Astrocyte (in vitro differentiated cells and primary cell): Measurements from ENCODE around the gene FRRS1. TPM values are rescaled to one million over a fixed set of nuclear protein-coding genes. Genes with fewer than 3 reads are reported as not detected.

ENCODE experiments used
- DNase-seq: peaks from one replicate; pipeline ENCODE4 v3.0.0-alpha.2; 2010; ENCODE audit warnings: low read depth
- FAIRE-seq: peaks from 2 replicates; lab custom pipeline; 2011; peaks lifted over from hg19 to GRCh38; lab: Jason Lieb, UNC
- H2AFZ ChIP-seq: 2 replicates; pipeline ENCODE4 v1.6.0; 2012; ENCODE audit warnings: low read depth, low read length, inconsistent platforms
- H3K27ac ChIP-seq: 2 replicates; pipeline ENCODE4 v1.5.1; 2011; ENCODE audit warnings: low read depth, low read length, inconsistent platforms
- H3K27me3 ChIP-seq: 2 replicates; pipeline ENCODE4 v1.6.0; 2011; ENCODE audit warnings: low read length, inconsistent platforms; ENCODE audit not compliant: insufficient read depth
- H3K36me3 ChIP-seq: 2 replicates; pipeline ENCODE4 v1.5.1; 2011; ENCODE audit warnings: low read length, inconsistent platforms; ENCODE audit not compliant: insufficient read depth
- H3K4me1 ChIP-seq: 2 replicates; pipeline ENCODE4 v1.5.1; 2011; ENCODE audit warnings: low read length, inconsistent platforms; ENCODE audit not compliant: insufficient read depth
- H3K4me2 ChIP-seq: 2 replicates; pipeline ENCODE4 v1.6.0; 2012; ENCODE audit warnings: low read length, inconsistent platforms
- H3K4me3 ChIP-seq: 2 replicates; pipeline ENCODE4 v1.5.1; 2011; ENCODE audit warnings: low read depth, mild to moderate bottlenecking, low read length, inconsistent platforms; ENCODE audit not compliant: insufficient read depth
- H3K79me2 ChIP-seq: 2 replicates; pipeline ENCODE4 v1.6.0; 2012; ENCODE audit warnings: mild to moderate bottlenecking, low read length, inconsistent platforms; ENCODE audit not compliant: insufficient read depth
- H3K9ac ChIP-seq: 2 replicates; pipeline ENCODE4 v1.6.0; 2012; ENCODE audit warnings: mild to moderate bottlenecking, low read length, inconsistent platforms
- H3K9me3 ChIP-seq: 2 replicates; pipeline ENCODE4 v1.5.1; 2012; ENCODE audit warnings: low read depth, mild to moderate bottlenecking, low read length, inconsistent platforms; ENCODE audit not compliant: insufficient read depth
- H4K20me1 ChIP-seq: 2 replicates; pipeline ENCODE4 v1.6.0; 2012; ENCODE audit warnings: low read length, inconsistent platforms; ENCODE audit not compliant: insufficient read depth
- H3K27ac Mint-ChIP-seq: one replicate; pipeline ENCODE4 v1.8.0; 2021; ENCODE audit warnings: mild to moderate bottlenecking, mixed read lengths; ENCODE audit not compliant: unreplicated experiment
- H3K27me3 Mint-ChIP-seq: one replicate; pipeline ENCODE4 v1.8.0; 2021; ENCODE audit warnings: low read depth, mixed read lengths; ENCODE audit not compliant: unreplicated experiment
- H3K36me3 Mint-ChIP-seq: one replicate; pipeline ENCODE4 v1.8.0; 2021; ENCODE audit warnings: low read depth, mixed read lengths; ENCODE audit not compliant: unreplicated experiment
- H3K4me1 Mint-ChIP-seq: one replicate; pipeline ENCODE4 v1.8.0; 2021; ENCODE audit warnings: low read depth, mixed read lengths; ENCODE audit not compliant: unreplicated experiment
- H3K4me3 Mint-ChIP-seq: one replicate; pipeline ENCODE4 v1.8.0; 2021; ENCODE audit warnings: mild to moderate bottlenecking, moderate library complexity, mixed read lengths; ENCODE audit not compliant: unreplicated experiment
- H3K9me3 Mint-ChIP-seq: one replicate; pipeline ENCODE4 v1.8.0; 2021; ENCODE audit warnings: mild to moderate bottlenecking, mixed read lengths; ENCODE audit not compliant: unreplicated experiment
- EZH2 ChIP-seq: IDR thresholded peaks from 2 replicates; pipeline ENCODE4 v1.6.1; 2012; ENCODE audit warnings: mild to moderate bottlenecking, low read length, inconsistent platforms; ENCODE audit not compliant: insufficient read depth
- total RNA-seq: library from RNA; stranded (reverse); gene quantifications from 2 replicates; pipeline ENCODE4 v1.2.1, GENCODE V29; 2021
- TF ChIP-seq, protein P1 (sequence below): IDR thresholded peaks from 2 replicates; pipeline ENCODE4 v1.5.1; 2011; ENCODE audit warnings: low read depth, mild to moderate bottlenecking, inconsistent platforms, low read length, moderate library complexity; ENCODE audit not compliant: insufficient read depth

FRRS1 gene
- total RNA-seq, 1 donor from 2014 or later: 4.5 TPM

DNA sequence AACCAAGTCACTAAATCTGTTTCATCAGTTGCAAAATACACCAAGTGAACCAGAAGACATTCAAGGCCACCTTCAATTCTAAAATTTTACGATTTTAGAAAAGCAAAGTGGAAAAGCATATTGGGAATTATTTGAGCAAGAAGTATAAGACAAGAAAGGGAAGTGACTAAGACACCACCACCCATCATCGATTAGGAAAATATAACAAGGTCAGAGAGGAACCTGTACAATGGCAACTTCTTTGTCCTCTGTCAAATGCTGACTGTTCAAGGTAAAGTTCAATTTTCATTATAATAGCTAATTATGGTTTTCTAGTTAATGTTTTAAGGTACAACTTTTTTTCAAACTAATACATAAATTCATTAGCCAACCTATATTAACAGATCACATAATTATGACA is 10.8 kb downstream of the FRRS1 start:
- DNase-seq: no peak
- no peaks in the 10 kb centered on the region for H3K79me2 ChIP-seq
- no peak overlapping the region for H3K4me3 ChIP-seq
- no peaks in the 10 kb centered on the region for H3K27me3 ChIP-seq
- H3K4me3 Mint-ChIP-seq: no peak overlapping the region
- no peak for FAIRE-seq
- H3K4me1 ChIP-seq: no peaks in the 10 kb centered on the region
- H3K9me3 ChIP-seq: no peaks in the 10 kb centered on the region
- no peaks in the 10 kb centered on the region for H3K27me3 Mint-ChIP-seq
- H2AFZ ChIP-seq: no peak overlapping the region
- H3K27ac Mint-ChIP-seq: no peak overlapping the region
- peaks cover 3% of the 10 kb centered on the region for H3K9me3 Mint-ChIP-seq
- TF ChIP-seq, protein P1, sequence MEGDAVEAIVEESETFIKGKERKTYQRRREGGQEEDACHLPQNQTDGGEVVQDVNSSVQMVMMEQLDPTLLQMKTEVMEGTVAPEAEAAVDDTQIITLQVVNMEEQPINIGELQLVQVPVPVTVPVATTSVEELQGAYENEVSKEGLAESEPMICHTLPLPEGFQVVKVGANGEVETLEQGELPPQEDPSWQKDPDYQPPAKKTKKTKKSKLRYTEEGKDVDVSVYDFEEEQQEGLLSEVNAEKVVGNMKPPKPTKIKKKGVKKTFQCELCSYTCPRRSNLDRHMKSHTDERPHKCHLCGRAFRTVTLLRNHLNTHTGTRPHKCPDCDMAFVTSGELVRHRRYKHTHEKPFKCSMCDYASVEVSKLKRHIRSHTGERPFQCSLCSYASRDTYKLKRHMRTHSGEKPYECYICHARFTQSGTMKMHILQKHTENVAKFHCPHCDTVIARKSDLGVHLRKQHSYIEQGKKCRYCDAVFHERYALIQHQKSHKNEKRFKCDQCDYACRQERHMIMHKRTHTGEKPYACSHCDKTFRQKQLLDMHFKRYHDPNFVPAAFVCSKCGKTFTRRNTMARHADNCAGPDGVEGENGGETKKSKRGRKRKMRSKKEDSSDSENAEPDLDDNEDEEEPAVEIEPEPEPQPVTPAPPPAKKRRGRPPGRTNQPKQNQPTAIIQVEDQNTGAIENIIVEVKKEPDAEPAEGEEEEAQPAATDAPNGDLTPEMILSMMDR: no peak
- no peak for TF ChIP-seq EZH2
- H3K27ac ChIP-seq: no peak overlapping the region
- no peaks in the 10 kb centered on the region for H3K36me3 ChIP-seq
- H3K4me2 ChIP-seq: no peak overlapping the region
- no peaks in the 10 kb centered on the region for H4K20me1 ChIP-seq
- no peaks in the 10 kb centered on the region for H3K4me1 Mint-ChIP-seq
- peaks cover 3% of the 10 kb centered on the region for H3K36me3 Mint-ChIP-seq
- H3K9ac ChIP-seq: no peak overlapping the region

DNA sequence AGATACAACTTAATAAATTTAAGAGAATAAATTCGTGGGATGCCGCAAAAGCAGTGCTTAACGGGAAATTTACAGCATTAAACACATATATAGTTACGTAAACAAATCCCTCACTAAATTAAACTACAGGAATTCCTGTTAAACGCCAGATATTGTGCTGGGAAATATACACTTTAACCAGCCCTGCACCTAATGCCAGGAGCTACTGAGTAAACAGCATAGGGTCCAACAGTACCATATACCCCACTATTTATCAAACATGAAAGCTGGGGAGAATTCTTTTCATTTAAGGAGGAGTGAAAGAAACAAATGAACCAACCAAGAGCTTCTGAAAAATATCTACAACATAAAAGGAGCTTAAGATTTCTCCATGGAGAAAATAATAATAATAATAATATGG is 11.7 kb downstream of the FRRS1 start:
- H3K4me1 ChIP-seq: no peaks in the 10 kb centered on the region
- no peak overlapping the region for H3K4me3 Mint-ChIP-seq

GRCh38 chr1:99754055-99754626 is 12.3 kb downstream of the FRRS1 start:
- H3K27me3 Mint-ChIP-seq: no peaks in the 10 kb centered on the region
- no peak for TF ChIP-seq EZH2
- TF ChIP-seq, protein P1: no peak
- H3K4me3 ChIP-seq: no peak overlapping the region

More for the DNA sequence above, 11.7 kb downstream of the FRRS1 start:
- H3K4me2 ChIP-seq: no peak overlapping the region
- Mint-ChIP-seq H3K36me3 (peaks cover 3% of the 10 kb centered on the region), H3K4me1 (no peaks in the 10 kb centered on the region), H3K27me3 (no peaks in the 10 kb centered on the region), H3K27ac (no peak overlapping the region), H3K9me3 (peaks cover 3% of the 10 kb centered on the region)
- H3K9ac ChIP-seq: no peak overlapping the region
- no peaks in the 10 kb centered on the region for H3K27me3 ChIP-seq
- no peaks in the 10 kb centered on the region for H3K9me3 ChIP-seq
- H3K79me2 ChIP-seq: no peaks in the 10 kb centered on the region
- no peaks in the 10 kb centered on the region for H4K20me1 ChIP-seq
- H2AFZ ChIP-seq: no peak overlapping the region
- TF ChIP-seq, protein P1: no peak
- TF ChIP-seq EZH2: no peak
- no peak for FAIRE-seq
- no peak overlapping the region for H3K4me3 ChIP-seq
- no peak overlapping the region for H3K27ac ChIP-seq
- no peaks in the 10 kb centered on the region for H3K36me3 ChIP-seq
- no peak for DNase-seq

More at GRCh38 chr1:99754055-99754626, 12.3 kb downstream of the FRRS1 start:
- Histone ChIP-seq H3K36me3 (no peaks in the 10 kb centered on the region), H3K4me2 (no peak overlapping the region), H3K27ac (no peak overlapping the region), H3K9me3 (no peaks in the 10 kb centered on the region), H2AFZ (no peak overlapping the region), H3K4me1 (no peaks in the 10 kb centered on the region), H3K27me3 (no peaks in the 10 kb centered on the region), H3K79me2 (no peaks in the 10 kb centered on the region), H4K20me1 (no peaks in the 10 kb centered on the region), H3K9ac (no peak overlapping the region)
- Mint-ChIP-seq H3K36me3 (peaks cover 3% of the 10 kb centered on the region), H3K4me1 (no peaks in the 10 kb centered on the region), H3K27ac (no peak overlapping the region), H3K9me3 (peaks cover 2% of the 10 kb centered on the region), H3K4me3 (no peak overlapping the region)
- FAIRE-seq (no peak), DNase-seq (no peak)
